HG03045 (cell line): Measurements from ENCODE around the gene VEPH1.

ENCODE experiments used
- ATAC-seq: cut with Tn5 transposase; IDR thresholded peaks from one replicate; pipeline ENCODE4 v1.9.1; 2021; ENCODE audit warnings: mild to moderate bottlenecking, moderate library complexity; ENCODE audit not compliant: unreplicated experiment

VEPH1 gene

DNA sequence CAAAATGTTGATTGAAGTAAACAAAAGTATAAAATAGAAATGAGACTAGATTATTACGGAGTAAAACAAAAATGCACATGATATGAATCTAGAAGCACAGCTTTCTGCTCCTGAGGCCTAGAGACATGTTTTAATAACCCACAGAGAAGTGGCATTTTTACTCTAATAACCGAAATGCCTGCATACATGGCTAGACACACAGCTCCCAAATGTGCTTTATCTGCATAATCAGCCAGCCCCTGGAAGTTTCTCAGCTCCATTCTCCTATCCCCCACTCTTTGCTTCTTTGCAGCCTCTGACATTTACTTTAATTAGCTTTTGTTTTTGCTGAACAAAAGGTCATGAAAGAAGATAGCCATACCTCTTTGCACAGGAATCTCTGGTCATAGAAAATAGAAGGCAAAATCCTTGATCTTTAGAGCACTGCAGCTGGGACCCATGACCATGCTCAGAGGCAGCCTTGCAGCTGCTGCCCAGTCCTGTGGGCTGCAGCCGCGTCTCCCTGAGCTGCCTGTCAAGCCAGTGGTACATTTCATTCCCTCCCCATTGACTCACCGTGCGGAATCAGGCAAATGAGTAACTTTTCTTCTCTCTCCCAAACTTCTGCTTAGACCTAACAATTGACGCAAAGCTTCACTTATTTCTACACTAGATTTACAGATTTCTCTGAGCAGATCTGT lies at the start of gene VEPH1:
Gene VEPH1 (minus strand): TSS at position 501 of the 680 bp plus-strand sequence. CDS start 8,067 bp downstream, outside the sequence.
- no peak for ATAC-seq

DNA sequence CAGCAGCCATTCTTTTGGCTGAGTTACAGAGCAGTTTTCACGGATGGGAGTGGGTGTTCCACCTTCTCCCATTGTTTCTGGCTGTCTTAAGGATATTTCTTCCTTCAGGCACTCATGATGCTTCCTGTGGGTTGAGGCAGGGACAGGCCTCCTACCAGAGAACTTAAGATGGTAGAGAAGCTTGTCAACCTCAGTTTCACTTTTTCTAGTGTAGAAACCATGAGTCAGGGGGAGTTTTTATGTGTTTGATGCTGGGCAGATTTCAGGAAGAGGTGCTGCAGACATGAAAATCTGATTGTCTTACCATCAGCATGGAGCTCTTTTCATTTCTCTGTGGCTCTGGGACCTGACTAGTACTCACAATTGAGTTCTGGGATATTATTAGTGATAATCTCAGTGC lies 48.7 kb upstream of the VEPH1 start:
- ATAC-seq: no peak

DNA sequence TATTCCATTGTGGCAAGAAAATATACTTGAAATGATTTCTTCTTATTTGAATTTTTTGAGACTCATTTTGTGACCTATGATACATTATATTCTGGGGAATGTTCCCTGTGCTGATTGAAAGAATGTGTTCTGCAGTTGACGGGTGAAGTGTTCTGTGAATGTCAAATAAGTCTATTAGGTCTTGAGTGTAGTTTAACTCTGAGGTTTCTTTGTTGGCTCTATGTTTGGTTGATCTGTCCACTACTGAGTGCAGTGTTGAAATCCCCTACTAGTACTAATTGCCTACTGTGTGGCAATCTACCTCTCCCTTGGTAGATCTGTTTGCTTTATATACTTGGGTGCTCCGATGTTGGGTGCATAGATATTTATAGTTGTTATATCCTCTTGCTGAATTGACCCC lies 46.3 kb upstream of the VEPH1 start:
- no peak for ATAC-seq

DNA sequence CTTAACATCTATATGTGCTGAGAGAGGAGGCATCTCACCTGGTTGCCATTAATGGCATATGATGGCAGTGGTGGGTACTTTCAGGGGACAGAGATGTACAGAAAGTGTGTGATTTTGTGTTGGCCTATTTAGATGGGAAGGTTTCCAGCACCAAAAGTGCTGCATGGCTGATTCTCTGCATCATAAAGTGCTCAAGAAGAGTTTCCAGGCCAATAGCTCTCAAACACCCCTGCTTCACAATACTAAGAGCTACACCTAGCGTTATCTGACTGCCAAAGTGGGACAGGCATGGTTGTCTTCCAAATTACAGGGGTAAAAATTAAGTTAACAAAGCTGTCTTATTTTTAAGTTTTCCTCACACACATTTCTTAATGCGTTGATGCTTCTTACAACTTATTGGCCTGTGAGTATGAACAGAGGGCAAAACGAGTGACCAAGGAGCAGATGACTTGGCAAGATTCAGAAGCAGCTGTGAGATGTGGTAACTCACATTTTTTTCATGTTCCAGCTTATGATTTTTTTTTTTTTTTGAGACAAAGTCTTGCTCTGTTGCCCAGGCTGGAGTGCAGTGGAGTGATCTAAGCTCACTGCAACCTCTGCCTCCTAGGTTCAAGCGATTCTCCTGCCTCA lies 41.4 kb upstream of the VEPH1 start:
- ATAC-seq: no peak

DNA sequence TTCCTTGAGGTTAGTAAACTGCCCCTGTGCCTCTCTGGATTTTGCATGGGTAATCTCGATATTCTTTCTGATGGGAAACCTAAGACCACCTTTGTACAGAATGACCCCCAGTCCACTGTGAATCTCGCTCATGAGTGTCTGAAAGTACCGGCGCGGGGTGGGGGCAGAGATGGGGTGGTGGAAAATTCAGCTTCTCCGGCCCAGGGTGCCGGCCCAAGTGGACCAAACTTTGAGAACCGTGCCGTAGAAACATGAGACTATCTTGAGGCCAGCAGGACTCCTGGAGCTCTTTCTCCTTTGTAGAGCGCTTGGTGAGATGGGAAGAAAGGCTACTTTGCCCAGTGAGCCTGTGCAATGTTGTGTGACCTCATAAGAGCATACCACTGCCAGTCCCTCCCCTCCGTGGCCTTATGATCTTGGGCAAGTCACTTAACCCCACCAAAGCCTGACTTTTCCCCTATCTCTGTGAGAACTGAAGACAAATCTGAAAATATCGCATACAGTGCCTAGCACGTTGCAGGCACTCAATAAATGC lies 40.4 kb upstream of the VEPH1 start:
- no peak for ATAC-seq

DNA sequence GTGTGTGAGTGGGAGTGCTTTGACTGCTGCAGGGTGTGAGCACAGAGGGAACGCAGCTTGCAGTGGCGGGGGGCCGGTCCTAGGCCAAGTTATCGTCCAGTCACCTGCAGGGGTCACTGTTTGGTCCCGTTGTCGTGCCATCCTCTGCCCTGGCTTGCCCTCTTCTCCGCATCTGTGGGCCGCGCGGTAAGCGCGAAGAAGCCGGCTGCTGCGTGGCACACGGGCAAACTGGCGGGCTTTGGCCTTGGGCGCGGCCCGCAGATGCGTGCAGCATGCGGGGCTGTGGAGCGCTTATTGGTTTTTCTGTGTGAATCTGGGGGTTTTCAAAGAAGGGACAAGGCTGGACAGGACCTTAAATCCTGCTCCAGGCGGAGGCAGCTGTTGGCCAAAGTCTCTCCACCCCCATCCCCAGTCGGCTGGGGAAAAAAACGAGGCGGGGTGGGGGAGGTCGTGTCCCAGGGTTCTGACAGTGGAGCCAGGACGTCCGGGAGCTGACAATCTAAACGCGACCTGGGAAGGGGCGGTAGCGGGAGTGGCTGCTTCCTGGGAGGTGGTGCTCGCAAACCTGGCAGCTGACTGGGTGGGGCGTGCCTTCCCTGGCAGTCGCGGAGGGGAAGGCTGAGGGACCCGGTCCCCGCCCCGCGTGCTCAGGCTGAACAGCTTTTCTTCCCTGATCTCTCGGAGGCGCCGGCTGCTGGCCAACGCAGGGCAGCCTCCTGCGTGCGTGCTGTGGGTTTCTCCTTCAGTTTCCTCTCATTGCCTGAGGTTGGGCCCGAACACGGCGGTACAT lies 39.7 kb upstream of the VEPH1 start:
- ATAC-seq: no peak

DNA sequence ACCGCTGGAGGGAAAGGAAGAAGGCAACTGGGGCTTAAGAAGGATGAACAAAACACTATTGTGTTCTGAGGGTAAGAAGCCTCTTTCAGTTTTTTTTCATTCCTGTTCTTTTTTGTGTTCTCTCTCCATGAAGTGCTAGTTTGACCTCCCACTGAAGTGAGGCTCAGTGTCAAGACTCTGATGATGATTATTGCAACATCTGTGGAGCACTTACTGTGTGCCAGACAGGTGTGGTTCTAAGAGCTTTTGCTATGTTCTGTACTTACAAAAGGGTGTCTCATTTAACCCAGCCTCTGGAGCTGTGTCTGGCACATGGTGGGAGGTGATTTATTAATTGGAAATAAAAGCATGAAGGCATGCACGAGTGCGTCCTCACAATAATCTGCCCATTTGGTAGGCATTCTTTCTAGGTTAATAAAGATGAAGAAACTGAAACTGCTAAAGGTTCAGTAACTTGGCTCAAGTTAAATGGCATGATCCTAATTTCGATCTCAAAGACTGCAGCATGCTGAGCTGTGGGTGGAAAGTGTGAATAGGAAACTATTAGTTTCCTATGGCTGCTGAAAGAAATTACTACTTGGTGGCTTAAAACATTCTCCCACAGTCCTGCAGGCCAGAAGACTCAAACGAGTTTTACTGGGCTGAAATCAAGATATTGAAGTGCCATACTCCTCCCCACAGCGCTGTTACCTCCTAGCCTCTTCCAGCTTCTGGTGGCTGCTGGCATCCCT lies 38.5 kb upstream of the VEPH1 start:
- no peak for ATAC-seq

DNA sequence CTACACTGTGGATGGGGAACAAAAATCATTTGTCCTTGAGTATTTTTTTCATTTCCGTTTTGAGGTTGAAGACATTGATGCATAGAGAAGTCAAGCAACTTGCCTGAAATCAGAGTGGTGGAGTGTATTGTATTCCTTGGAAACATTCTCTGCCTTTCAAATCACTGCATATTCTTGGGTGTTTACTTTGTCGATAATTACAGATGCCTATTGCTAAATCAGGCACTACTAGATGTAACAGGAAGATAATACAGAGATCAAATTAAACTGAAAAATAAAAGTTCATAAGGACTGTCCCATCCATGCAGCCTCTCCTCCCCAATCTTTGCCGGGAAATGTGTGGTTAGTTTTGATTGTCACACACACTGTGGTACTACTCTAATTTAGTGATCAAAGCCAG lies 37.4 kb upstream of the VEPH1 start:
- no peak for ATAC-seq

DNA sequence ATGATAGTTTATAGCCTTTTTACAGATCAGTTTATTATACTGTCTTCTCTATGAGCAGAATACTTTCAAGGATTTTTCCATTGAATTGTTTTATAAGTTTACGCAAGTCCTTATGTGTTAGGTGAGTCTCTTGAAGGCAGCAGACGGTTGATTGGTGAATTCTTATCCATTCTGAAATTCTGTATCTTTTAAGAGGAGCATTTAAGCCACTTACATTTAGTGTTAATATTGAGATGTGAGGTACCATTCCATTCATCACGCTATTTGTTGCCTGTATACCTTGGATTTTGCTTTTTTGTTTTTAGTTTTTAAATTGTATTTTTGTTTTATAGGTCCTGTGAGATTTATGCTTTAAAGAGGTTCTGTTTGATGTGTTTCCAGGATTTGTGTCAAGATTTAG lies 32.5 kb upstream of the VEPH1 start:
- no peak for ATAC-seq

DNA sequence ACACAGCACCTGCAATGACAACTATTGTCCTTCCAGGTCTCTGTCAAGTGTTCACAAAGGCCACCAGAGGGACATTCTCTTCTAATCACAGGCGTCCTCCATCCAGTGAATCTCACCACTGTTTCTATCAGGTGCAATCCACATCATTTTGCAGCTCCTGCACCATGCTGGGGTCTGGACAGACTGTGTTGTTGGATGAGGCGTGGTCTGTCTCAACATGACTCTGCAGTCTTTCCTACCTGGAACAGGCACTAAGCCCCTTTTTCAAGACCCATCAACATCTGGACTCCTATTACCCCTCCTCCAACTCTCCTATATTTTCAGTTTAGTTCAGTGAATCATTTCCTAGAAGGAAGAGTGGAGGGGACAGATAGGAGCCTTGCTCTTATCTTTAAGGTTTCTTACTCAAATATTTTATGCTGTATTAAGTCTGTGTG lies 31.5 kb upstream of the VEPH1 start:
- ATAC-seq: no peak

DNA sequence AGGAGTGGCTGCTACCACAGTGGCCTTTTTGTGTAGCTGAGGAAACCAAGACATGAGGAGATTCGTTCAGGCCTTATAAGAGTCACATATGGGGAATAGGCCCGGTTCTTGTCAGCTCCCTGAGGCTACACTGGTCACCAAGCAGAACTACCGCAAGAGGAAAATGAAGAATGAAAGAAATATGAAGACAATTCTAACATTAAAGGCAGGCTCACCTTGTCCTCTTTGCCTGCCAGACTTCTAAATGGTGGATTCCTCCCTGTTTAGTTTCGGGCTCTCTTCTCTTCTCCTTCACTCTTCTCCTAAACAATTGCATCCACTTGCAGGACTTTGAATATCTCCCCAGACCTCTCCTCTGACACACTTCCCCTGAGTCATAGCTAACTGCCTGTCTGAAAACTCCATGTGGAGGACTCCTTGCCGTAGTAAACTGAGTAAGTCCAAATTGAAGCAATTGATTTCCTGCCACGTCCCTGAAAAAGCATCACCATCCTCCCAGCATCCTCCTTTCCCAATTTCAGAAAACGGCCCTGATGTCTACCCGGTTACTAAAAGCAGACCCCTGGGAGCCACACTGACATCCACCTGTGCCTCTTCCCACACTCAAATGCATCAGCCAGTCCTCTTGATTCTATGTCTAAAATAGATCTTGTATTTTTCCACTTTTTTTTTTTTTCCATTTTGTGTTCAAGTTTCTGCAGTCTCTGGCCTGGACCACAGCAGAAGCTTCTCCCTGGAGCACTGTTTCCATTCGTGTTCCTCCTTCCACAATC lies 30.3 kb upstream of the VEPH1 start:
- ATAC-seq: no peak

DNA sequence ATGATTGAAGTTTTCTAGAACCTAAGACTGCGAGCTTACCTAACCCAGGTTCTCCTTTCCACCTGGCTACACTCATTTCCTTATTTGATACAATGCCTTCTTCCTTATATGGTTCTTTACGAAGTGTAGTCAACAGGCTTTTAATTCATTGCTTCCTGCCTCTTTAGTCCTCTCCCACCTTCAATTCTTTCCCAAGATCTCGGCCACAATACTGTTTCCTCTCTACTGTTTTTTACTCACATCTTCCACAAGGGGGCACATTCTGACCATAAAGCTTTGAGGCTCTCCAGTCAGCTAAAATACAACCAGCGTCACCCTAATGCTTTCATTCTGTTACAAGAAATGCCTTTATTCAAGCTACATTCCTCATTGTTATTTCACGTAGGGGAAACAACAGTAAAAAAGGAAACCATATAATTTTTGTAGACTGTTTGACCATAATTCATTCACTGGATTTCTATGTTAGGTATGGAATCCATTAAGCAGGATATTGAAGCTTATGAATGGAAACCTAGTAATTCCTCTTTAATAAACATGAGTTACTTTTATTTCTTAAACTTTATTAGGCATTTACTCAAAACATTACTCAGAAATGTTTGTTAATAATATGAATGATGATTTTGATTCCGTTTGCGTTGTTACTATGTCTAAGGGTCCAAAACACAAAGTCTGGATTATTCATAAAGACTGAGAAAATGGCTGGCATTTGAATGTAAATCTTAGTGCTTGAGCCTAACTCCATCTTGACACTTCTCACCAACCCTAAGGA lies 29.5 kb upstream of the VEPH1 start:
- peak; percentile 70 for ATAC-seq

DNA sequence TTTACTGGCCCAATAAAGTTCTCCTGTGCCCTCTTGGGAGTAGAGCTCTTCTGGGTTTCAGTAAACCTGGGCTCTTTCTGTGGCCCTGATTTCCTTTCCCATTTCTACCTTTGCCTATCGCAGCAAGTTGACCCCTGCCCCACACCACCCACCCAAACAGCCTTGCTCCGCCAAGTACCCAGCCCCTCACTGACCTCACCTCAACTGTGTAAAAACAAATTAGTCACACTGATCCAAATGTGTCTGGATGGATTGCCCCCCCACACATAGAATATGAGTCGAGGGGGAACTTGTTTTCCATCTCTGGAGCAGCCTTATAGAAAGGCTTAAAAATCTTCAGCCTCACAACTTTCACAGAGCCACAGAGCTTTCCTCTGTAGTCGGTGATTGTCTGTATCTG lies 28.6 kb upstream of the VEPH1 start:
- no peak for ATAC-seq

DNA sequence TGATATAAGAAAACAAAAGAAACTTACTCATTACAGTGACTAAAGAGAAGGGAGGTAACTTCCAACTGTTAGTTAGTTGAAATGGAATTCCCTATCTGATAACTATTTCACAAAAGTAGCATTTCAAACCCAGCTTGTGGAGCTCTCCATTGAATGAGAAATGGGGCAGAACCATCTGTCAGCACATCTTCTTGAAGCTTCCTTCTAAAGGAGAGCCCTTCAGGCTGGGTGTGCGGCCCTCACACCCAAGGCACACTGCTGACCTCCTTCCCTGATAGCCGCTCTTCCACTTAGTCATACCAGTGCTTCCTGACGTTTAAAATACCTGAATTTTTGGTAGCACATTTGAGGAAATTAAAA lies 28.1 kb upstream of the VEPH1 start:
- ATAC-seq: no peak

DNA sequence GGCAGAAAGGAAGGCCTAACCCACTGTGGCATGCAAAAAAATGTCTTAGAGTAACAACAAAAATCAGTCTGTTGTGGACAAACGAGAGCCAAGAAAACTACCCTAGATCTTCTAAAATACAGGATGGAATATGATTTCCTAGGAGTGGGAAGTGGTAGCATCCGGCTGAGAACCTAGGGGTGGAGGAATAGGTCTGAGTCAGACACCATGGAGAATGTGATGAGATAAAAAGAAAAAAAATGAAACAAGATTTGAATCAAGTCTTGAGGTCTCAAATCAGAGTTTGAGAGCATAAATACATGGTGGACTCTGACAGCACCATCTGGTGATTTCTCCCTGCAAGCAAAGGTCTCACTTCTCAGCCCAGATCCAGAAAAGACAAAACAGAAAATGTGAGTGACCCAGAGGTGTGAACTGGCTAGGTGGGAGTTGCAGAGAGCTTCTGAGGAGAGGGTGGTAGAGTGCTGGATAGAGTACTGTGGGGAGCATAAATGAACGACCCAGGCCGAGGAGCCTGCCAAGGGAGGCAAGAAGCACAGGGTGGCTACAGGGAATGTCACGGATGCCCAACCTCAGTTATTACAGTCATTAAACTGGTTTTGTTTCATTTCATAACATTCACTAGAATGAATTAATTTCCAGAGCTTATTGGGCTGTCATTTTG lies 27.6 kb upstream of the VEPH1 start:
- ATAC-seq: no peak

DNA sequence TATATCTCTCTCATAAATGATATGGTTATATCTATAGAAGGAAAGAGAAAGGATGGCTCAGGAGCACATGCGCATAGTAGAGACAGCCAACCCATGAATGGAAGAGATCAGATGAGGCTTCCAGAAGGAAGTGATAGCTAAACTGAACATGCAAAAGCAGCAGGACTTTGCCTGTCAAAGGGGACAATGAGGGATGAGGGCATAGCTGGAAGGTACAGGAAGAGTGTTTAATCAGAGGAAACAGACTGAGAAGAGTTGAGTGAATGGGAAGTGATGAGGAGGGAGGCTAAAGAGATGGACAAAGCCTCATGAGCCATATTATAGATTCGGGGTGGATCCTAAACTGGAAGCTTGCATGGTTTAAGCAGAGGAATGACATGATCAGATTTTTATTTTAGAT lies 26.5 kb upstream of the VEPH1 start:
- ATAC-seq: no peak

DNA sequence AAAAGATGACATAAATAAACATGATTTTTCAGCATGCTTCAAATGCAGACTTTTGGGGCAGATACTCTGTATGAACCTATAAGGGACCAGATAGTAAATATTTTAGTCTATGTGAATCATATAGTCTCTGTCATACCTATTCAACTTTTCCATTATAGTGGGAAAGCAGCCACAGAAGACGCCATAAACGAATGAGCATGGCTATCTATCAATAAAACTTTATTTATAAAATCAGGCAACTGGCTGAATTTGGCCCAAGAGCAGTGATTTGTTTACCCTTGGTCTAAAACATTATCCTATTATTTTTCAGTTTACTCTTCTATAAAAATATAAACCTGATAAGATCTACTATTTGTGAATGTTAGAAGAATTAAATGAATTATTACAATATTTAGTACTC lies 25.9 kb upstream of the VEPH1 start:
- ATAC-seq: no peak

DNA sequence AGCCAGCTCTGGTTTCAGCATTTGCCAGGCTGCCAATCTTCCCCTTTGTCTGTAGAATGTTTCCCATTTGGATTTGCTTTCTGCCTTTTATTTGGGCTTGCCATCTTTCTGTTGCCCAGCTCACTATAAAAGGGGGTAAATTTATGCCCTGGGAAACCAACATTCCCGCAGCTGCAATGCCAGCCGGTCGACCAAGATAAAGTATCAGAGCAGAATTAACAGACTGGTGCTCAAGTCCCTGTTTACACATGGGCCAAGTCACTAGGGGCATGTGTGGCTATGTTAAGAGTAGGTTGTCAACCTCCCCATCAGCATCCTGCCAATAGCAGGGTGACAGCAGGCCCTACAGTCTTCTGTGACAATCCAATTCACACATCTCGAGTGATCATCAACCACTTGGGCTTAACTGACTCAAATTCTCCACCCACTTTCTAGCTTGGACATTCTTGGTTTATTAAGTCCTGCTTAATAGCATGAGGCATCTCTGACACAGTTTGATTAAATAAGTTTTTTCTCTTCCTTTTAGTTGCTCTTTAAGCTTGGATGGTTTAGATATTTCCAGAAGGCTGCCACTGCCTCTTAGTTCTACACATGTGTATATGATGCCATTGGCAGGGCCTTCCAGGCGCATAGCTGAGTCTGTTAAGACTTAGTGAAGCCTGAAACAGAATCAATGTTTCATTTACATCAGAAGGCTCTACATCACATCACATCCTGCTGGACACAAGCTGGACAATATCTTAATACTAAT lies 24.1 kb upstream of the VEPH1 start:
- ATAC-seq: no peak
